GM06990 (cell line): ENCODE results near the gene AEBP2.
"Not testable (repeated sequence)": the region's sequence is repeated elsewhere in the genome, so short reads cannot be mapped to it uniquely, and the experiment has no call there.

Source experiments
- DNase-seq: peaks from one replicate; pipeline ENCODE4 v3.0.0-alpha.2; 2011; ENCODE audit not compliant: insufficient read length; ENCODE audit errors: extremely low read depth
- H3K27me3 ChIP-seq: replicated peaks from 2 replicates; pipeline ENCODE4 v1.6.0; 2011; ENCODE audit warnings: low read length; ENCODE audit not compliant: control insufficient read depth, insufficient read depth
- H3K36me3 ChIP-seq: 2 replicates; pipeline ENCODE4 v1.5.1; 2011; ENCODE audit warnings: low read length; ENCODE audit not compliant: control insufficient read depth, insufficient read depth
- H3K4me3 ChIP-seq: replicated peaks from 2 replicates; pipeline ENCODE4 v1.5.1; 2011; ENCODE audit warnings: low read depth, mild to moderate bottlenecking, control low read depth, low read length
- TF ChIP-seq, protein P1 (sequence below): IDR thresholded peaks from 2 replicates; pipeline ENCODE4 v1.5.1; 2011; ENCODE audit warnings: low read length, control low read depth, mild to moderate bottlenecking, inconsistent platforms; ENCODE audit not compliant: insufficient read depth, poor library complexity, severe bottlenecking

The AEBP2 gene

GRCh38 chr12:19398376-19399363 lies 40.6 kb upstream of the AEBP2 start:
- Histone ChIP-seq H3K27me3 (no peaks in the 10 kb centered on the region), H3K4me3 (no peak overlapping the region), H3K36me3 (no peaks in the 10 kb centered on the region)
- DNase-seq: no peak
- TF ChIP-seq, protein P1, sequence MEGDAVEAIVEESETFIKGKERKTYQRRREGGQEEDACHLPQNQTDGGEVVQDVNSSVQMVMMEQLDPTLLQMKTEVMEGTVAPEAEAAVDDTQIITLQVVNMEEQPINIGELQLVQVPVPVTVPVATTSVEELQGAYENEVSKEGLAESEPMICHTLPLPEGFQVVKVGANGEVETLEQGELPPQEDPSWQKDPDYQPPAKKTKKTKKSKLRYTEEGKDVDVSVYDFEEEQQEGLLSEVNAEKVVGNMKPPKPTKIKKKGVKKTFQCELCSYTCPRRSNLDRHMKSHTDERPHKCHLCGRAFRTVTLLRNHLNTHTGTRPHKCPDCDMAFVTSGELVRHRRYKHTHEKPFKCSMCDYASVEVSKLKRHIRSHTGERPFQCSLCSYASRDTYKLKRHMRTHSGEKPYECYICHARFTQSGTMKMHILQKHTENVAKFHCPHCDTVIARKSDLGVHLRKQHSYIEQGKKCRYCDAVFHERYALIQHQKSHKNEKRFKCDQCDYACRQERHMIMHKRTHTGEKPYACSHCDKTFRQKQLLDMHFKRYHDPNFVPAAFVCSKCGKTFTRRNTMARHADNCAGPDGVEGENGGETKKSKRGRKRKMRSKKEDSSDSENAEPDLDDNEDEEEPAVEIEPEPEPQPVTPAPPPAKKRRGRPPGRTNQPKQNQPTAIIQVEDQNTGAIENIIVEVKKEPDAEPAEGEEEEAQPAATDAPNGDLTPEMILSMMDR: no peak

GRCh38 chr12:19400649-19401285 lies 38.5 kb upstream of the AEBP2 start:
- H3K36me3 ChIP-seq, H3K27me3 ChIP-seq, DNase-seq, H3K4me3 ChIP-seq: not testable (repeated sequence)

GRCh38 chr12:19402211-19402610 lies 37.1 kb upstream of the AEBP2 start:
- Histone ChIP-seq H3K27me3 (no peaks in the 10 kb centered on the region), H3K36me3 (no peaks in the 10 kb centered on the region), H3K4me3 (no peak overlapping the region)
- TF ChIP-seq, protein P1: no peak
- DNase-seq: no peak

DNA sequence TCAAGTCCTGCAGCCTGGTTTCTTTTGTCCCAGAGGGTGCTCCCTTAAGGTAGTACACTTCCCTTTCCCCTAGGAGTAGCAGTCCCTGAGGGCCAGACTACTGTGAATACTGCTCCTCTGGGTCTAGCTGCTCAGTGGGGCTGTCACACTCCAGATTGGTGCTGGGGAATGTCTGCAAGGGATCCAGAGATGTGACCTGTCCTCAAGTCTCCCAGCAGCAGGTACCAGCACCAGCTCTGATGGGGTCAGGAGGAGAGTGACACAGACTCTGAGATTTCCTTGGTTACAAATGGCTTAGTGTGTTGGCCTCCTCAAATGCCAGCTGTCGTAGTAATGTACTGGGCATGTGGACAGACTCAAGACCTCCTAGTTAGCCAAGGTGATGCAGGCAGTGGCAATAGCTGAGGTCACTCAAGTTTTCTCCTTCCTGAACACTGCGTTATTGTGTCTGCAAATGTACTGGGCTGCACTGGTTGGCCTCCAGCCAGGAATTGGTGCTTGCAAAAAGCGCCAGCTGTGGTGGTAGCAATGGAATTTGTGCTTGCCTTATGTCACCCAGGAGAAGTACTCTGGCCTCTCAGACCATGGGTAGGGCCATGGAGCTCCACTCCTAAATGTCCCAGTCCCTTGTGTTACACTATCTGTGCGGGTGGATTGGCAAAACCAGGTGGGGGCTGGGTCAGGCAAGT lies 36.4 kb upstream of the AEBP2 start:
- TF ChIP-seq, protein P1: no peak
- Histone ChIP-seq H3K27me3 (no peaks in the 10 kb centered on the region), H3K36me3 (no peaks in the 10 kb centered on the region), H3K4me3 (no peak overlapping the region)
- DNase-seq: no peak

- H3K36me3 ChIP-seq: no peaks in the 10 kb centered on the region
- TF ChIP-seq, protein P1: no peak
- no peak overlapping the region for H3K4me3 ChIP-seq
- H3K27me3 ChIP-seq: no peaks in the 10 kb centered on the region
- DNase-seq: no peak
Observed at GRCh38 chr12:19404242-19404880, 34.9 kb upstream of the AEBP2 start.

DNA sequence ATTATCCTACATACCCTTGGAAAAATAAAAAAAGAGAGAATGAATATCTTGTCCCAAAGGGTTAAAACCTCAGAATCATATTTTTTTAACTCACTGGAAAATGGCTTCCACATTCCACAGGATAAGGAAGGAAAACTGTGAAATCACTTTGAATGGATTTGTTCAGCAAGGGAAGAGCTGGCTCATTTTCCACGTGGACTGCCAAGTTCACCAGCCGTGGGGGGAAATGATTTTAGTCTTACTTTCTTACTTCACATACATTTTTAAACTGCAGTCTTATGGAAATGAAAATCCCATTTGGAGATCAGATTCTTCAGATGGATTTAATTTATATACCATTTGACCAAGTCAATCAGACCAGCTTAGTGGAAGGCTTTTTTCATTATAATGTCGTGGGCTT lies 29.9 kb upstream of the AEBP2 start:
- Histone ChIP-seq H3K4me3 (no peak overlapping the region), H3K36me3 (no peaks in the 10 kb centered on the region), H3K27me3 (no peaks in the 10 kb centered on the region)
- TF ChIP-seq, protein P1: no peak
- DNase-seq: no peak
